ENCODE data around the gene SGK1. TPM values are rescaled to one million over a fixed set of nuclear protein-coding genes. Genes with fewer than 3 reads are reported as not detected.
"Not testable (repeated sequence)": the region's sequence is repeated elsewhere in the genome, so short reads cannot be mapped to it uniquely, and the experiment has no call there.

SGK1 gene
- total RNA-seq, 3 donors from 2014 or later, result 104 to 459 (median 193) TPM

- no peak for TF ChIP-seq POLR2A (IDR thresholded peaks at IDR 0.05)
- TF ChIP-seq POLR2AphosphoS5 (IDR thresholded peaks at IDR 0.05), result no peak
- no peak for TF ChIP-seq CTCF (IDR thresholded peaks at IDR 0.05)
- H3K36me3 ChIP-seq, result no peaks in the 10 kb centered on the region
- no peak overlapping the region for H3K27ac ChIP-seq
- H3K27me3 ChIP-seq, result no peaks in the 10 kb centered on the region
- intact Hi-C loops (cut with DNase I; ENCODE audit: low total_unique reads), result no loop called here
- H3K4me3 ChIP-seq, result no peak overlapping the region
- H3K9me3 ChIP-seq, result peaks cover 0 to 7% of the 10 kb centered on the region in 2 donors
- H3K4me1 ChIP-seq, result no peaks in the 10 kb centered on the region
- DNase-seq (ENCODE audit: low spot score in 2 of 2), result no peak
Measured at GRCh38 chr6:134328138-134328537, 10.2 kb upstream of the SGK1 start.

GRCh38 chr6:134326192-134326591 is 8.3 kb upstream of the SGK1 start:
- H3K4me1 ChIP-seq; DNase-seq (ENCODE audit: low spot score in 2 of 2); H3K27me3 ChIP-seq; H3K27ac ChIP-seq; H3K36me3 ChIP-seq; H3K4me3 ChIP-seq; H3K9me3 ChIP-seq; intact Hi-C loops (cut with DNase I; ENCODE audit: low total_unique reads): not testable (repeated sequence)

GRCh38 chr6:134324766-134325165 is 6.9 kb upstream of the SGK1 start:
- intact Hi-C loops (cut with DNase I; ENCODE audit: low total_unique reads), result no loop called here
- TF ChIP-seq POLR2AphosphoS5 (IDR thresholded peaks at IDR 0.05) (no peak), POLR2A (IDR thresholded peaks at IDR 0.05) (no peak), CTCF (IDR thresholded peaks at IDR 0.05) (no peak)
- DNase-seq (ENCODE audit: low spot score in 2 of 2), result no peak
- H3K4me3 ChIP-seq, result no peak overlapping the region
- H3K27me3 ChIP-seq, result no peaks in the 10 kb centered on the region
- H3K27ac ChIP-seq, result no peak overlapping the region
- peaks cover 0 to 7% of the 10 kb centered on the region in 2 donors for H3K9me3 ChIP-seq
- H3K4me1 ChIP-seq, result no peaks in the 10 kb centered on the region
- no peaks in the 10 kb centered on the region for H3K36me3 ChIP-seq

GRCh38 chr6:134324141-134324540 is 6.2 kb upstream of the SGK1 start:
- no peak for DNase-seq (ENCODE audit: low spot score in 2 of 2)
- Histone ChIP-seq H3K36me3 (no peaks in the 10 kb centered on the region), H3K4me3 (no peak overlapping the region), H3K27ac (no peak overlapping the region), H3K9me3 (peaks cover 0 to 7% of the 10 kb centered on the region in 2 donors), H3K27me3 (peaks cover 0 to 3% of the 10 kb centered on the region in 2 donors), H3K4me1 (no peaks in the 10 kb centered on the region)
- intact Hi-C loops (cut with DNase I; ENCODE audit: low total_unique reads), result no loop called here
- no peak for TF ChIP-seq POLR2AphosphoS5 (IDR thresholded peaks at IDR 0.05)
- no peak for TF ChIP-seq POLR2A (IDR thresholded peaks at IDR 0.05)
- TF ChIP-seq CTCF (IDR thresholded peaks at IDR 0.05), result no peak

GRCh38 chr6:134323698-134324097 is 5.8 kb upstream of the SGK1 start:
- intact Hi-C loops (cut with DNase I; ENCODE audit: low total_unique reads), result no loop called here
- peaks cover 0 to 7% of the 10 kb centered on the region in 2 donors for H3K9me3 ChIP-seq
- no peak overlapping the region for H3K4me3 ChIP-seq
- H3K27me3 ChIP-seq, result peaks cover 0 to 3% of the 10 kb centered on the region in 2 donors
- no peaks in the 10 kb centered on the region for H3K36me3 ChIP-seq
- no peaks in the 10 kb centered on the region for H3K4me1 ChIP-seq
- TF ChIP-seq POLR2AphosphoS5 (IDR thresholded peaks at IDR 0.05), result no peak
- no peak for TF ChIP-seq POLR2A (IDR thresholded peaks at IDR 0.05)
- TF ChIP-seq CTCF (IDR thresholded peaks at IDR 0.05), result no peak
- no peak for DNase-seq (ENCODE audit: low spot score in 2 of 2)
- no peak overlapping the region for H3K27ac ChIP-seq

GRCh38 chr6:134323294-134323693 is 5.4 kb upstream of the SGK1 start:
- Histone ChIP-seq H3K9me3 (peaks cover 0 to 7% of the 10 kb centered on the region in 2 donors), H3K36me3 (no peaks in the 10 kb centered on the region), H3K4me3 (no peak overlapping the region), H3K4me1 (no peaks in the 10 kb centered on the region), H3K27ac (no peak overlapping the region), H3K27me3 (peaks cover 0 to 3% of the 10 kb centered on the region in 2 donors)
- no peak for DNase-seq (ENCODE audit: low spot score in 2 of 2)
- intact Hi-C loops (cut with DNase I; ENCODE audit: low total_unique reads), result no loop called here
- no peak for TF ChIP-seq POLR2AphosphoS5 (IDR thresholded peaks at IDR 0.05)
- no peak for TF ChIP-seq CTCF (IDR thresholded peaks at IDR 0.05)
- no peak for TF ChIP-seq POLR2A (IDR thresholded peaks at IDR 0.05)

All from breast epithelium (tissue), 4 donors.